T-helper 1 cell treated with Interleukin-12 subunit alpha and Interleukin-12 subunit beta and Interleukin-4 antibody, amounts not matched to agents 30 μg/mL and 1 μg/mL, for 36 hours (primary cell): ENCODE data around the gene GINM1.

ENCODE experiments used
- H3K27ac Mint-ChIP-seq: one replicate; pipeline ENCODE4 v1.8.0; 2021; ENCODE audit warnings: mild to moderate bottlenecking, mixed read lengths
- H3K27me3 Mint-ChIP-seq: one replicate; pipeline ENCODE4 v1.8.0; 2021; ENCODE audit warnings: low read depth, mixed read lengths
- H3K36me3 Mint-ChIP-seq: one replicate; pipeline ENCODE4 v1.8.0; 2021; ENCODE audit warnings: low read depth, mixed read lengths
- H3K4me1 Mint-ChIP-seq: one replicate; pipeline ENCODE4 v1.8.0; 2021; ENCODE audit warnings: low read depth, mixed read lengths
- H3K4me3 Mint-ChIP-seq: one replicate; pipeline ENCODE4 v1.8.0; 2021; ENCODE audit warnings: mild to moderate bottlenecking, moderate library complexity, mixed read lengths
- H3K9me3 Mint-ChIP-seq: one replicate; pipeline ENCODE4 v1.8.0; 2021; ENCODE audit warnings: mixed read lengths

GINM1 gene

DNA sequence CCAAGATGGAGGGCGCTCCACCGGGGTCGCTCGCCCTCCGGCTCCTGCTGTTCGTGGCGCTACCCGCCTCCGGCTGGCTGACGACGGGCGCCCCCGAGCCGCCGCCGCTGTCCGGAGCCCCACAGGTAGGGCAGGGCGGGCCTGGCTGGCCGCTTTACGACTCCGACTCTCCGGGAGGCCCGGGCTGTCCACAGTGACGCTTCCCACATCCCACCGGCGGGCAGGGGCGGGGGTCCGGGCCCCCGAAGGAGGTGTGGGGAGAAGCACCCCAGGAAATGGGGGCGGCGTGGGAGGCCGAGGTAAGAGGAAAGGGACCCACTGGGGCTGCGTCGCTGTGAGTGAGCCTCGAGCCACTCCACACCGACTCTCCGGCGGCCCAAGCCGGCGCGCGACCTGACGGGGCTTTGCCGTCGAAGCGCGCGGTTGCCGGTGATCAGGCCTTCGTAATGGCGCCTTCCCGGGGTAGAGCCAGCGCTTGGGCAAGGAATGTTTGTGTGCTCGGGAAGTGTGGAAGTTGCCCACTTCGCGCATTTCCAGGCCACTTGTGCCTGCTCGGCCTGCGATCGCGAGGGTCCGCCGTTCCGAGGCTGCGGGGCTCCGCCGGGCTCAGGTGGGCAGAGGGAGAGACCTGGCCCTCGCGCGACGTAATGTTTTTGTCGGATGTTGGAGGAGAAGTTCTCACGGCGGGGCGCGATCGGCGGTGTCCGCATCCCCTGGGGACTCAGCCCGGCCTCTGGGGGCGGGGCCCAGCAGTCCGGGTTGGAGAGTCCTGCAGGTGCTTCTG is 427 bp downstream of the GINM1 start:
- Mint-ChIP-seq H3K36me3 (no peaks in the 10 kb centered on the region), H3K27ac (peak overlapping the region; percentile 63), H3K4me3 (peak overlapping the region; percentile 87), H3K27me3 (peaks cover 6% of the 10 kb centered on the region), H3K4me1 (peaks cover 16% of the 10 kb centered on the region), H3K9me3 (no peaks in the 10 kb centered on the region)

DNA sequence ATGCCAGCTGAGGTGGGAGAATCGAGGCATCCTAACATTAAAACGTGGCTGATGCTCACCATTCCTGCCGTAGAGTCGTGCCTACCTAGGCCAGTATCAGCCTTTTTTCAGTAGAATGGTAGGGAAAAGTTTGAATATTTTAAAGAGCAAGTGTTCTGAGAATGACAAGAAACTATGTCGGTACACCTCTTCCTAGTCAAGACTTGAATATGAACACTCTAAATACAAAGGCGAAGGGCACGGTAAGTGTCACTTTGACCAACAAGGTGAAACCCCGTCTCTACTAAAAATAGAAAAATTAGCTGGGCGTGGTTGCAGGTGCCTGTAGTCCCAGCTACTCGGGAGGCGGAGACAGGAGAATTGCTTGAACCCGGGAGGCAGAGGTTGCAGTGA is 1.0 kb downstream of the GINM1 start:
- peaks cover 6% of the 10 kb centered on the region for H3K27me3 Mint-ChIP-seq
- H3K9me3 Mint-ChIP-seq = no peaks in the 10 kb centered on the region
- no peak overlapping the region for H3K27ac Mint-ChIP-seq
- peaks cover 16% of the 10 kb centered on the region for H3K4me1 Mint-ChIP-seq
- H3K4me3 Mint-ChIP-seq = peak overlapping the region; percentile 87
- no peaks in the 10 kb centered on the region for H3K36me3 Mint-ChIP-seq

- Mint-ChIP-seq H3K4me3 (peak overlapping the region; percentile 34), H3K9me3 (no peaks in the 10 kb centered on the region), H3K36me3 (no peaks in the 10 kb centered on the region), H3K4me1 (peaks cover 16% of the 10 kb centered on the region), H3K27ac (no peak overlapping the region), H3K27me3 (peaks cover 6% of the 10 kb centered on the region)
Measured at GRCh38 chr6:149567945-149568585, 1.9 kb downstream of the GINM1 start.

GRCh38 chr6:149580880-149581279 is 14.7 kb downstream of the GINM1 start:
- H3K9me3 Mint-ChIP-seq = no peaks in the 10 kb centered on the region
- no peak overlapping the region for H3K27ac Mint-ChIP-seq
- peaks cover 15% of the 10 kb centered on the region for H3K36me3 Mint-ChIP-seq
- H3K27me3 Mint-ChIP-seq = no peaks in the 10 kb centered on the region
- no peak overlapping the region for H3K4me3 Mint-ChIP-seq
- H3K4me1 Mint-ChIP-seq = no peaks in the 10 kb centered on the region

- Mint-ChIP-seq H3K27ac (no peak overlapping the region), H3K4me3 (no peak overlapping the region), H3K9me3 (no peaks in the 10 kb centered on the region), H3K27me3 (no peaks in the 10 kb centered on the region), H3K36me3 (peaks cover 17% of the 10 kb centered on the region), H3K4me1 (no peaks in the 10 kb centered on the region)
Measured at GRCh38 chr6:149581349-149581748, 15.2 kb downstream of the GINM1 start.

GRCh38 chr6:149586149-149586548 is 20.0 kb downstream of the GINM1 start:
- H3K4me3 Mint-ChIP-seq = no peak overlapping the region
- no peak overlapping the region for H3K27ac Mint-ChIP-seq
- no peaks in the 10 kb centered on the region for H3K4me1 Mint-ChIP-seq
- H3K9me3 Mint-ChIP-seq = no peaks in the 10 kb centered on the region
- H3K27me3 Mint-ChIP-seq = no peaks in the 10 kb centered on the region
- peaks cover 20% of the 10 kb centered on the region for H3K36me3 Mint-ChIP-seq

DNA sequence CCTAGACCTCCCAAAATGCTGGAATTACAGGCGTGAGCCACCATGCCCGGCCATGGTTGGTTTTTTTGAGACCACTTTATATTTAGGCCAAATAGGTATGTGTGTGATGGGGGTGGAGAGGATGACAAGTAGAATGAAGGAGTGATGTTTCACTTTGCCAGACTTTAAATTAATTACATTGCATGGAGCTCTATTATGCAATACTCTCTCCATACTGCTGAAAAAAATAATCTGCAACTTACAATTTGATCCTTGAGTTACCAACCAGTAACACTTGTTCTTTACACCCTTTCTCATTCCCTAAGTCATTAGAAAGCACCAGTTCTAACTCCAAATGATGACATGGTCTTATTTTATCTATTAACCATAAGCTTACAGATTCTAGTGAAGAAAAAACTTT is 26.8 kb downstream of the GINM1 start:
- H3K4me3 Mint-ChIP-seq = no peak overlapping the region
- H3K36me3 Mint-ChIP-seq = peaks cover 31% of the 10 kb centered on the region
- no peaks in the 10 kb centered on the region for H3K27me3 Mint-ChIP-seq
- no peaks in the 10 kb centered on the region for H3K9me3 Mint-ChIP-seq
- H3K4me1 Mint-ChIP-seq = no peaks in the 10 kb centered on the region
- no peak overlapping the region for H3K27ac Mint-ChIP-seq

GRCh38 chr6:149593408-149593807 is 27.2 kb downstream of the GINM1 start:
- H3K4me3 Mint-ChIP-seq = no peak overlapping the region
- H3K27ac Mint-ChIP-seq = no peak overlapping the region
- no peaks in the 10 kb centered on the region for H3K27me3 Mint-ChIP-seq
- peaks cover 36% of the 10 kb centered on the region for H3K36me3 Mint-ChIP-seq
- H3K9me3 Mint-ChIP-seq = no peaks in the 10 kb centered on the region
- H3K4me1 Mint-ChIP-seq = no peaks in the 10 kb centered on the region

DNA sequence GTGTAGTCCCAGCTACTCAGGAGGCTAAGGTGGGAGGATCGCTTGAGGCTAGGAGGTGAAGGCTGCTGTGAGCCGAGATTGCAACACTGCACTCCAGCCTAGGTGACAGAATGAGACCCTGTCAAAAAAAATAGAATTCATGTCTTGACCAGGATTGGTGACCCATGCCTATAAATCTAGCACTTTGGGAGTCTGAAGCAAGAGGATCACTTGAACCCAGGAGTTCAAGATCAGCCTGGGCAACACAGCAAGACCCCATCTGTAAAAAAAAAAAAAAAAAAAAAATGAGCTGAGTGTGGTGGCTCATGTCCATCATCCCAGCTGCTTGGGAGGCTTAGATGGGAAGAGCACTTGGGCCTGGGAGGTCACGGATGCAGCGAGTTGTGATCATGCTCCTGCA is 34.3 kb downstream of the GINM1 start:
- no peaks in the 10 kb centered on the region for H3K27me3 Mint-ChIP-seq
- no peak overlapping the region for H3K27ac Mint-ChIP-seq
- no peaks in the 10 kb centered on the region for H3K9me3 Mint-ChIP-seq
- no peaks in the 10 kb centered on the region for H3K4me1 Mint-ChIP-seq
- H3K4me3 Mint-ChIP-seq = no peak overlapping the region
- H3K36me3 Mint-ChIP-seq = peaks cover 32% of the 10 kb centered on the region

GRCh38 chr6:149608381-149608982 is 42.3 kb downstream of the GINM1 start:
- peaks cover 14% of the 10 kb centered on the region for H3K36me3 Mint-ChIP-seq
- peaks cover 4% of the 10 kb centered on the region for H3K9me3 Mint-ChIP-seq
- H3K4me3 Mint-ChIP-seq = peak overlapping the region; percentile 47
- H3K27ac Mint-ChIP-seq = no peak overlapping the region
- H3K27me3 Mint-ChIP-seq = no peaks in the 10 kb centered on the region
- H3K4me1 Mint-ChIP-seq = peaks cover 14% of the 10 kb centered on the region

DNA sequence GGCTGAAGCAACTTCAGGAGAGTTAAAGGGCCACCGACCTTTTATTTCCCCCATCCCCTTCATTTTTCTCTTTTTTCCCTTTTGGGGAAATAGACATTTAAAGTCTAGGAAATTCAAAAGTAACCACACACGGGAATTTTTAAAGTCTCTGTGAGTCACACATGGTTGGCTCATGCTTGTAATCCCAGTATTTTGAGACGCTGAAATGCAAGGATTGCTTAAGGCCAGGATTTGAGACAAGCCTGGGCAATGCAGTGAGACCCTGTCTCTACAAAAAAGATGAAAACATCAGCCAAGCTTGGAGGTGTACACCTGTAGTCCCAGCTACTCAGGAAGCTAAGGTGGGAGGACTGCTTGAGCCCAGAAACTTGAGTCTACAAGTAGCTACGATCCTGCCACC is 48.2 kb downstream of the GINM1 start:
- Mint-ChIP-seq H3K9me3 (peaks cover 7% of the 10 kb centered on the region), H3K4me3 (no peak overlapping the region), H3K27ac (no peak overlapping the region), H3K27me3 (no peaks in the 10 kb centered on the region), H3K36me3 (peaks cover 35% of the 10 kb centered on the region), H3K4me1 (peaks cover 10% of the 10 kb centered on the region)

GRCh38 chr6:149615805-149616204 is 49.6 kb downstream of the GINM1 start:
- Mint-ChIP-seq H3K9me3 (peaks cover 7% of the 10 kb centered on the region), H3K27ac (no peak overlapping the region), H3K4me3 (no peak overlapping the region), H3K27me3 (no peaks in the 10 kb centered on the region), H3K36me3 (peaks cover 43% of the 10 kb centered on the region), H3K4me1 (peaks cover 5% of the 10 kb centered on the region)

GRCh38 chr6:149627672-149628071 is 61.5 kb downstream of the GINM1 start:
- H3K4me1 Mint-ChIP-seq = peaks cover 14% of the 10 kb centered on the region
- no peak overlapping the region for H3K4me3 Mint-ChIP-seq
- no peak overlapping the region for H3K27ac Mint-ChIP-seq
- H3K36me3 Mint-ChIP-seq = peaks cover 30% of the 10 kb centered on the region
- no peaks in the 10 kb centered on the region for H3K27me3 Mint-ChIP-seq
- H3K9me3 Mint-ChIP-seq = no peaks in the 10 kb centered on the region

- H3K27me3 Mint-ChIP-seq = no peaks in the 10 kb centered on the region
- H3K4me3 Mint-ChIP-seq = no peak overlapping the region
- H3K36me3 Mint-ChIP-seq = peaks cover 27% of the 10 kb centered on the region
- H3K4me1 Mint-ChIP-seq = peaks cover 14% of the 10 kb centered on the region
- H3K27ac Mint-ChIP-seq = peak overlapping the region; percentile 55
- no peaks in the 10 kb centered on the region for H3K9me3 Mint-ChIP-seq
Measured at GRCh38 chr6:149628875-149629510, 62.8 kb downstream of the GINM1 start.

DNA sequence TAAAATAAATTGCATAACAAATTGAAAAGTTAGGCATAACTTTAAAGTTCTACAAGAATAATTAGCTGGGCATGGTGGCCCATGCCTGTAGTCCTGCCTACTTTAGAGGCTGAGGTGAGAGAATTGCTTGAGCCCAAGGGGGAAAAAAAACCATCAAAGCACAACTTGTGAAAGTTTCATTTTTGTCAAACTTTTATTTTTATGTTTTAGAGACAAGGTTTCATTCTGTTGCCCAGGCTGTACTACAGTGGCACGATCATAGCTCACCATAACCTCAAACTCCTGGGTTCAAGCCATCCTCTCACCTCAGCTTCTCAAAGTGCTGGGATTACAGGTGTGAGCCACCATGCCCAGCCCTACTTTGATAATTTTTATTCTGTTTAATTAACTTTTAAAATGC is 68.1 kb downstream of the GINM1 start:
- Mint-ChIP-seq H3K4me1 (peaks cover 5% of the 10 kb centered on the region), H3K36me3 (peaks cover 22% of the 10 kb centered on the region), H3K9me3 (no peaks in the 10 kb centered on the region), H3K4me3 (no peak overlapping the region), H3K27ac (no peak overlapping the region), H3K27me3 (no peaks in the 10 kb centered on the region)
